HG02870 (cell line): ENCODE results near the gene LRRN2.

Source experiments
- ATAC-seq: cut with Tn5 transposase; IDR thresholded peaks from one replicate; pipeline ENCODE4 v1.9.1; 2021; ENCODE audit warnings: mild to moderate bottlenecking, moderate library complexity; ENCODE audit not compliant: unreplicated experiment

LRRN2 gene

GRCh38 chr1:204664384-204664651, 21.2 kb downstream of the LRRN2 start:
- no peak for ATAC-seq

- ATAC-seq: no peak
These were observed 21.7 kb downstream of the LRRN2 start for GRCh38 chr1:204663644-204664383.

- ATAC-seq: no peak
These were observed 23.0 kb downstream of the LRRN2 start for GRCh38 chr1:204662530-204662929.

- no peak for ATAC-seq
These were observed 25.0 kb downstream of the LRRN2 start for GRCh38 chr1:204660509-204660908.

- ATAC-seq: no peak
These were observed 26.5 kb downstream of the LRRN2 start for GRCh38 chr1:204659056-204659455.

GRCh38 chr1:204658295-204658694, 27.2 kb downstream of the LRRN2 start:
- ATAC-seq: no peak

- no peak for ATAC-seq
These were observed 31.8 kb downstream of the LRRN2 start for GRCh38 chr1:204653590-204654340.

- no peak for ATAC-seq
These were observed 33.0 kb downstream of the LRRN2 start for GRCh38 chr1:204652497-204652896.

GRCh38 chr1:204651843-204652421, 33.6 kb downstream of the LRRN2 start:
- no peak for ATAC-seq

GRCh38 chr1:204650911-204651570, 34.5 kb downstream of the LRRN2 start:
- ATAC-seq: no peak

GRCh38 chr1:204649721-204650521, 35.6 kb downstream of the LRRN2 start:
- no peak for ATAC-seq

- ATAC-seq: no peak
These were observed 37.0 kb downstream of the LRRN2 start for GRCh38 chr1:204648576-204648975.

GRCh38 chr1:204647805-204648153, 37.8 kb downstream of the LRRN2 start:
- ATAC-seq: no peak

GRCh38 chr1:204647114-204647804, 38.3 kb downstream of the LRRN2 start:
- ATAC-seq: no peak

- no peak for ATAC-seq
These were observed 39.9 kb downstream of the LRRN2 start for GRCh38 chr1:204645666-204646065.

- ATAC-seq: no peak
These were observed 40.3 kb downstream of the LRRN2 start for GRCh38 chr1:204645251-204645650.

GRCh38 chr1:204643503-204643902, 42.0 kb downstream of the LRRN2 start:
- no peak for ATAC-seq

GRCh38 chr1:204641936-204642335, 43.6 kb downstream of the LRRN2 start:
- ATAC-seq: no peak

GRCh38 chr1:204641455-204641854, 44.1 kb downstream of the LRRN2 start:
- ATAC-seq: no peak

- ATAC-seq: no peak
These were observed 45.0 kb downstream of the LRRN2 start for GRCh38 chr1:204640578-204640977.
